A549 (cell line): ENCODE data around the gene FAM107B.

Source experiments
- BCL3 ChIP-seq: fragments of >200 bp; sonication (Bioruptor Twin); formaldehyde crosslinking; IDR thresholded peaks from 3 replicates; pipeline ENCODE4 v1.6.1; 2016
- CHD4 ChIP-seq: fragments of 200-600 bp; sonication (generic); IDR thresholded peaks from 2 replicates; pipeline ENCODE4 v1.6.1; 2016; ENCODE audit warnings: antibody characterized with exemption, mild to moderate bottlenecking, borderline replicate concordance
- CTCF ChIP-seq: fragments of >200 bp; sonication (Bioruptor Twin); formaldehyde crosslinking; IDR thresholded peaks from 3 replicates; pipeline ENCODE4 v1.5.1; 2016
- EHMT2 ChIP-seq: fragments of 200-600 bp; sonication (generic); IDR thresholded peaks from 2 replicates; pipeline ENCODE4 v1.6.1; 2016; ENCODE audit warnings: antibody characterized with exemption, low read depth, mild to moderate bottlenecking, moderate library complexity
- KDM1A ChIP-seq: fragments of 200-600 bp; sonication (generic); IDR thresholded peaks from 2 replicates; pipeline ENCODE4 v1.6.1; 2016; ENCODE audit warnings: low read depth, mild to moderate bottlenecking
- MYC ChIP-seq: IDR thresholded peaks from 2 replicates; pipeline ENCODE4 v1.6.1; 2012; ENCODE audit warnings: mild to moderate bottlenecking, inconsistent platforms, low read length, improper control_type of control experiment, borderline replicate concordance
- TF ChIP-seq, protein P1 (sequence below): fragments of 250-450 bp; sonication (Bioruptor Pico); IDR thresholded peaks from 2 replicates; pipeline ENCODE4 v1.5.0; 2021; ENCODE audit warnings: mild to moderate bottlenecking, moderate library complexity, borderline replicate concordance
- TF ChIP-seq, protein P2 (sequence below): fragments of 450-650 bp; IDR thresholded peaks from 2 replicates; pipeline ENCODE4 v1.6.1; 2014; ENCODE audit warnings: antibody characterized with exemption

- TF ChIP-seq EHMT2 (no peak), CTCF (no peak), BCL3 (no peak), MYC (no peak), KDM1A (no peak), CHD4 (no peak)
- TF ChIP-seq, protein P1, sequence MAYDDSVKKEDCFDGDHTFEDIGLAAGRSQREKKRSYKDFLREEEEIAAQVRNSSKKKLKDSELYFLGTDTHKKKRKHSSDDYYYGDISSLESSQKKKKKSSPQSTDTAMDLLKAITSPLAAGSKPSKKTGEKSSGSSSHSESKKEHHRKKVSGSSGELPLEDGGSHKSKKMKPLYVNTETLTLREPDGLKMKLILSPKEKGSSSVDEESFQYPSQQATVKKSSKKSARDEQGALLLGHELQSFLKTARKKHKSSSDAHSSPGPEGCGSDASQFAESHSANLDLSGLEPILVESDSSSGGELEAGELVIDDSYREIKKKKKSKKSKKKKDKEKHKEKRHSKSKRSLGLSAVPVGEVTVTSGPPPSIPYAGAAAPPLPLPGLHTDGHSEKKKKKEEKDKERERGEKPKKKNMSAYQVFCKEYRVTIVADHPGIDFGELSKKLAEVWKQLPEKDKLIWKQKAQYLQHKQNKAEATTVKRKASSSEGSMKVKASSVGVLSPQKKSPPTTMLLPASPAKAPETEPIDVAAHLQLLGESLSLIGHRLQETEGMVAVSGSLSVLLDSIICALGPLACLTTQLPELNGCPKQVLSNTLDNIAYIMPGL (CRISPR knock-in tag): no peak
- TF ChIP-seq, protein P2, sequence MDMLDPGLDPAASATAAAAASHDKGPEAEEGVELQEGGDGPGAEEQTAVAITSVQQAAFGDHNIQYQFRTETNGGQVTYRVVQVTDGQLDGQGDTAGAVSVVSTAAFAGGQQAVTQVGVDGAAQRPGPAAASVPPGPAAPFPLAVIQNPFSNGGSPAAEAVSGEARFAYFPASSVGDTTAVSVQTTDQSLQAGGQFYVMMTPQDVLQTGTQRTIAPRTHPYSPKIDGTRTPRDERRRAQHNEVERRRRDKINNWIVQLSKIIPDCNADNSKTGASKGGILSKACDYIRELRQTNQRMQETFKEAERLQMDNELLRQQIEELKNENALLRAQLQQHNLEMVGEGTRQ: no peak
Observed at GRCh38 chr10:14727465-14727864, 47.2 kb downstream of the FAM107B start.
